HEK293 (cell line): Measurements from ENCODE around the gene MED8.
"Not testable (repeated sequence)": the region's sequence is repeated elsewhere in the genome, so short reads cannot be mapped to it uniquely, and the experiment has no call there.

Experiments used
- CTCF ChIA-PET: fragments of 350-600 bp; formaldehyde crosslinking; extraction: SDS; loops from one replicate; lab custom pipeline; 2021; ENCODE audit warnings: antibody characterized with exemption; lab: Yijun Ruan, JAX
- POLR2A ChIA-PET: fragments of 300-600 bp; formaldehyde crosslinking; extraction: SDS; loops from one replicate; lab custom pipeline; 2020; ENCODE audit warnings: antibody characterized with exemption, inconsistent platforms; lab: Yijun Ruan, JAX
- H3K27ac ChIP-seq: fragments of 200-500 bp; sonication (Bioruptor generic); 2 replicates; pipeline ENCODE4 v1.5.1; 2014; ENCODE audit warnings: low read depth, low read length, control low read depth, inconsistent platforms; ENCODE audit errors: extremely low read depth
- H3K36me3 ChIP-seq, 2 experiments: fragments of 200-500 bp in 1 of 2; sonication (Bioruptor generic) in 1 of 2; 1 replicate in 1 of 2; 2 replicates in 1 of 2; pipeline ENCODE4 v1.5.1; 2014 to 2017; ENCODE audit warnings: inconsistent platforms in 2 of 2, low read length in 2 of 2; ENCODE audit not compliant: control insufficient read depth in 2 of 2, insufficient read depth in 1 of 2
- H3K4me1 ChIP-seq: fragments of 200-500 bp; sonication (Bioruptor generic); 2 replicates; pipeline ENCODE4 v1.5.1; 2014; ENCODE audit warnings: mild to moderate bottlenecking, low read length, inconsistent platforms; ENCODE audit not compliant: control insufficient read depth, insufficient read depth
- H3K4me3 ChIP-seq: 2 replicates; pipeline ENCODE4 v1.5.1; 2011; ENCODE audit warnings: low read depth, mild to moderate bottlenecking, control low read depth, low read length, moderate library complexity
- H3K9me3 ChIP-seq: fragments of 200-500 bp; sonication (Bioruptor generic); 2 replicates; pipeline ENCODE4 v1.5.1; 2014; ENCODE audit warnings: low read depth, low read length, inconsistent platforms; ENCODE audit not compliant: control insufficient read depth, insufficient read depth
- FEZF1 ChIP-seq: fragments of 450-650 bp; formaldehyde crosslinking; IDR thresholded peaks from 2 replicates; pipeline ENCODE4 v1.5.1; 2016; ENCODE audit warnings: missing biosample characterization, missing genetic modification characterization
- HIC1 ChIP-seq: fragments of 450-650 bp; formaldehyde crosslinking; IDR thresholded peaks from 2 replicates; pipeline ENCODE4 v1.5.1; 2016; ENCODE audit warnings: missing biosample characterization, missing genetic modification characterization
- KLF7 ChIP-seq: fragments of 450-650 bp; formaldehyde crosslinking; IDR thresholded peaks from 2 replicates; pipeline ENCODE4 v1.5.1; 2016; ENCODE audit warnings: missing biosample characterization, missing genetic modification characterization, borderline replicate concordance
- MZF1 ChIP-seq: fragments of 450-650 bp; formaldehyde crosslinking; IDR thresholded peaks from 2 replicates; pipeline ENCODE4 v1.5.1; 2017; ENCODE audit warnings: missing biosample characterization, missing genetic modification characterization, borderline replicate concordance
- PRDM1 ChIP-seq: fragments of 450-650 bp; formaldehyde crosslinking; IDR thresholded peaks from 2 replicates; pipeline ENCODE4; 2016; ENCODE audit warnings: missing biosample characterization, missing genetic modification characterization
- SCRT2 ChIP-seq: fragments of 450-650 bp; formaldehyde crosslinking; IDR thresholded peaks from 2 replicates; pipeline ENCODE4 v1.5.1; 2016; ENCODE audit warnings: missing biosample characterization, missing genetic modification characterization
- TCF7L2 ChIP-seq: IDR thresholded peaks from 2 replicates; pipeline ENCODE4 v1.6.1; 2011; ENCODE audit warnings: low read depth, mild to moderate bottlenecking, inconsistent platforms, low read length, moderate library complexity, borderline replicate concordance
- WT1 ChIP-seq: fragments of 450-650 bp; formaldehyde crosslinking; IDR thresholded peaks from 2 replicates; pipeline ENCODE4 v1.5.1; 2016; ENCODE audit warnings: missing biosample characterization, missing genetic modification characterization
- ZNF133 ChIP-seq: fragments of 450-650 bp; formaldehyde crosslinking; IDR thresholded peaks from 2 replicates; pipeline ENCODE4 v1.5.1; 2016; ENCODE audit warnings: missing biosample characterization, missing genetic modification characterization
- ZNF146 ChIP-seq: fragments of 450-650 bp; formaldehyde crosslinking; IDR thresholded peaks from 2 replicates; pipeline ENCODE4 v1.5.1; 2016; ENCODE audit warnings: missing biosample characterization, missing genetic modification characterization
- ZNF214 ChIP-seq: fragments of 450-650 bp; formaldehyde crosslinking; IDR thresholded peaks from 2 replicates; pipeline ENCODE4 v1.5.1; 2017; ENCODE audit warnings: missing biosample characterization, mild to moderate bottlenecking, missing genetic modification characterization, borderline replicate concordance
- ZNF404 ChIP-seq: fragments of 450-650 bp; formaldehyde crosslinking; IDR thresholded peaks from 2 replicates; pipeline ENCODE4 v1.5.1; 2017; ENCODE audit warnings: missing biosample characterization, missing genetic modification characterization
- ZNF600 ChIP-seq: fragments of 450-650 bp; formaldehyde crosslinking; IDR thresholded peaks from 2 replicates; pipeline ENCODE4 v1.5.1; 2016; ENCODE audit warnings: missing biosample characterization, missing genetic modification characterization
- ZNF664 ChIP-seq: fragments of 450-650 bp; formaldehyde crosslinking; IDR thresholded peaks from 2 replicates; pipeline ENCODE4 v1.5.1; 2016; ENCODE audit warnings: missing biosample characterization, missing genetic modification characterization
- ZNF76 ChIP-seq: fragments of 450-650 bp; formaldehyde crosslinking; IDR thresholded peaks from 2 replicates; pipeline ENCODE4; 2016; ENCODE audit warnings: low read depth, missing biosample characterization, missing genetic modification characterization, borderline replicate concordance
- ZNF768 ChIP-seq: fragments of 450-650 bp; formaldehyde crosslinking; IDR thresholded peaks from 2 replicates; pipeline ENCODE4 v1.5.1; 2018; ENCODE audit warnings: missing biosample characterization, mild to moderate bottlenecking, missing genetic modification characterization
- ZNF837 ChIP-seq: fragments of 450-650 bp; formaldehyde crosslinking; IDR thresholded peaks from 2 replicates; pipeline ENCODE4 v1.5.1; 2016; ENCODE audit warnings: missing biosample characterization, missing genetic modification characterization
- ZXDB ChIP-seq: fragments of 450-650 bp; formaldehyde crosslinking; IDR thresholded peaks from 2 replicates; pipeline ENCODE4 v1.5.1; 2016; ENCODE audit warnings: missing biosample characterization, missing genetic modification characterization
- TF ChIP-seq, protein P1 (sequence below): fragments of 450-650 bp; formaldehyde crosslinking; IDR thresholded peaks from 2 replicates; pipeline ENCODE4 v1.5.1; 2016; ENCODE audit warnings: missing biosample characterization, missing genetic modification characterization
- TF ChIP-seq, protein P2 (sequence below): fragments of 450-650 bp; formaldehyde crosslinking; optimal IDR thresholded peaks from 2 replicates; pipeline ENCODE3; 2016; ENCODE audit warnings: missing biosample characterization, mild to moderate bottlenecking, missing genetic modification characterization
- TF ChIP-seq, protein P3 (sequence below): fragments of 450-650 bp; formaldehyde crosslinking; IDR thresholded peaks from 2 replicates; pipeline ENCODE4 v1.5.1; 2016; ENCODE audit warnings: missing biosample characterization, missing genetic modification characterization

The MED8 gene

DNA sequence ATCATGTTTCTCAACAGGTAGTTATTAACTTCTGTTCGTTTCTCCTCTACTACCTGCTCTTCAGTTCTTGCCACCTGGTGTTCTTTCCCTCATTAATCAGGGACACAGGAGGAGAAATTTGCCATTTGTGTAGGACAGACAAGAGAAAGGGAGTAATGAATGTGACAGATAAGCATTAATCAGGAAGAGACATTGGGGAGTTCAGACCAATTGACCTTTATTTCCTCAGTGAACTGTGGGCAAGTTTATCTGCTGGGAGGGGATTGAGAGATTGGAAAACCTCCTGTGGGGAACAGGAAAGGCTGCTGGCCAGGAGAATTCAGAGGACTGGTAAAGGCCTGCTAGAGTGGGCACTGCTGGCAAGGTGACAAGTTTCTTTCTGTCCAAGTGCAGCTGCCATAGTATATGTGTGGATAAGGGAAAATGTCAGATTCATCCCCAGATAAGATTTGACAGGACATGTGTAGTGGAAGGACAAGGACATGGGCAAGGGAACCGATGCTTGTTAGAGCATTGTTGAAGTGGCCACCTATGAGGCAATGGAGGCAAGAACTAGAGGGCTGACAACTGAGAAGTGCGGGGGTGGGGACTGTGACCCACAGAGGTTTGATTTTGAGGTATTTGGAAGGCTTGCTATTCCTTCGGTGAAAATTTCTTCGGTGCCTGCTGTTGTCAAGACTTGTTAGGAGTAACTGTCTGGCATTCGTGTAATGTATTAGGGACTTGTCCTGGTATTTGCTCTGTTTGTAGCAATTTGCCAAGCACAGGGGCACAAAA lies 12.7 kb upstream of the MED8 start:
- TF ChIP-seq TCF7L2 (no peak), HIC1 (tag by site-specific recombination) (no peak), SCRT2 (tag by site-specific recombination) (0 out of 2 replicates have a peak, but pooled peaks have one; percentile 14), ZNF404 (no peak), ZNF214 (no peak), MZF1 (no peak), ZNF664 (tag by site-specific recombination) (no peak), PRDM1 (0 out of 2 replicates have a peak, but pooled peaks have one; percentile 11), WT1 (tag by site-specific recombination) (no peak), ZNF600 (tag by site-specific recombination) (no peak), ZNF146 (tag by site-specific recombination) (no peak), ZNF768 (no peak)
- TF ChIP-seq, protein P1, sequence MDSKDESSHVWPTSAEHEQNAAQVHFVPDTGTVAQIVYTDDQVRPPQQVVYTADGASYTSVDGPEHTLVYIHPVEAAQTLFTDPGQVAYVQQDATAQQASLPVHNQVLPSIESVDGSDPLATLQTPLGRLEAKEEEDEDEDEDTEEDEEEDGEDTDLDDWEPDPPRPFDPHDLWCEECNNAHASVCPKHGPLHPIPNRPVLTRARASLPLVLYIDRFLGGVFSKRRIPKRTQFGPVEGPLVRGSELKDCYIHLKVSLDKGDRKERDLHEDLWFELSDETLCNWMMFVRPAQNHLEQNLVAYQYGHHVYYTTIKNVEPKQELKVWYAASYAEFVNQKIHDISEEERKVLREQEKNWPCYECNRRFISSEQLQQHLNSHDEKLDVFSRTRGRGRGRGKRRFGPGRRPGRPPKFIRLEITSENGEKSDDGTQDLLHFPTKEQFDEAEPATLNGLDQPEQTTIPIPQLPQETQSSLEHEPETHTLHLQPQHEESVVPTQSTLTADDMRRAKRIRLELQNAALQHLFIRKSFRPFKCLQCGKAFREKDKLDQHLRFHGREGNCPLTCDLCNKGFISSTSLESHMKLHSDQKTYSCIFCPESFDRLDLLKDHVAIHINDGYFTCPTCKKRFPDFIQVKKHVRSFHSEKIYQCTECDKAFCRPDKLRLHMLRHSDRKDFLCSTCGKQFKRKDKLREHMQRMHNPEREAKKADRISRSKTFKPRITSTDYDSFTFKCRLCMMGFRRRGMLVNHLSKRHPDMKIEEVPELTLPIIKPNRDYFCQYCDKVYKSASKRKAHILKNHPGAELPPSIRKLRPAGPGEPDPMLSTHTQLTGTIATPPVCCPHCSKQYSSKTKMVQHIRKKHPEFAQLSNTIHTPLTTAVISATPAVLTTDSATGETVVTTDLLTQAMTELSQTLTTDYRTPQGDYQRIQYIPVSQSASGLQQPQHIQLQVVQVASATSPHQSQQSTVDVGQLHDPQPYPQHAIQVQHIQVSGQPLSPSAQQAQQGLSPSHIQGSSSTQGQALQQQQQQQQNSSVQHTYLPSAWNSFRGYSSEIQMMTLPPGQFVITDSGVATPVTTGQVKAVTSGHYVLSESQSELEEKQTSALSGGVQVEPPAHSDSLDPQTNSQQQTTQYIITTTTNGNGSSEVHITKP (tag by site-specific recombination), result no peak
- TF ChIP-seq, protein P2, sequence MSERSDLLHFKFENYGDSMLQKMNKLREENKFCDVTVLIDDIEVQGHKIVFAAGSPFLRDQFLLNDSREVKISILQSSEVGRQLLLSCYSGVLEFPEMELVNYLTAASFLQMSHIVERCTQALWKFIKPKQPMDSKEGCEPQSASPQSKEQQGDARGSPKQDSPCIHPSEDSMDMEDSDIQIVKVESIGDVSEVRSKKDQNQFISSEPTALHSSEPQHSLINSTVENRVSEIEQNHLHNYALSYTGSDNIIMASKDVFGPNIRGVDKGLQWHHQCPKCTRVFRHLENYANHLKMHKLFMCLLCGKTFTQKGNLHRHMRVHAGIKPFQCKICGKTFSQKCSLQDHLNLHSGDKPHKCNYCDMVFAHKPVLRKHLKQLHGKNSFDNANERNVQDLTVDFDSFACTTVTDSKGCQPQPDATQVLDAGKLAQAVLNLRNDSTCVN (tag by site-specific recombination), result no peak
- no peak overlapping the region for H3K27ac ChIP-seq
- no peaks in the 10 kb centered on the region for H3K9me3 ChIP-seq
- CTCF ChIA-PET, result no interaction called here
- H3K36me3 ChIP-seq, result peaks cover 8 to 44% of the 10 kb centered on the region in 2 experiments
- no peaks in the 10 kb centered on the region for H3K4me1 ChIP-seq
- POLR2A ChIA-PET, result no interaction called here
- H3K4me3 ChIP-seq, result no peak overlapping the region

DNA sequence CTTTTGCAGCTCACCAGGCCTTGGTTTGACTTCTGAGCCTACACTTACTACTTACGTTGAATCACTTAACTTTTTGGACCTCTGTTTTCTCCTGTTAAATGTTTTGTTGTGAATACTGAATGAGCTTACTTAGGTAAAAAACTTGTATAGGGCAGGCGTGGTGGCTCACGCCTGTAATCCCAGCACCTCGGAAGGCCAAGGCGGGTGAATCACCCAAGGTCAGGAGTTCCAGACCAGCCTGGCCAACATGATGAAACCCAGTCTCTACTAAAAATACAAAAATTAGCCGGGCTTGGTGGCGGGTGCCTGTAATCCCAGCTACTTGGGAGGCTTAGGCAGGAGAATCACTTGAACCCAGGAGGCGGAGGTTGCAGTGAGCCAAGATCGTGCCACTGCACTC lies 10.8 kb upstream of the MED8 start:
- not testable (repeated sequence) for H3K27ac ChIP-seq, H3K4me3 ChIP-seq, H3K9me3 ChIP-seq
- Histone ChIP-seq H3K36me3 (peaks cover 6 to 26% of the 10 kb centered on the region in 2 experiments), H3K4me1 (peaks cover 10% of the 10 kb centered on the region)
- POLR2A ChIA-PET, result interaction anchor here (0.6 kb wide), 1 partner anchor 8 kb away, joined by 8 read pairs; no protein-coding TSS in a partner anchor
- CTCF ChIA-PET, result interaction anchor here (0.7 to 1.5 kb wide), 2 partner anchors 12 to 635 kb away, joined by 3 to 4 read pairs; no protein-coding TSS in a partner anchor

DNA sequence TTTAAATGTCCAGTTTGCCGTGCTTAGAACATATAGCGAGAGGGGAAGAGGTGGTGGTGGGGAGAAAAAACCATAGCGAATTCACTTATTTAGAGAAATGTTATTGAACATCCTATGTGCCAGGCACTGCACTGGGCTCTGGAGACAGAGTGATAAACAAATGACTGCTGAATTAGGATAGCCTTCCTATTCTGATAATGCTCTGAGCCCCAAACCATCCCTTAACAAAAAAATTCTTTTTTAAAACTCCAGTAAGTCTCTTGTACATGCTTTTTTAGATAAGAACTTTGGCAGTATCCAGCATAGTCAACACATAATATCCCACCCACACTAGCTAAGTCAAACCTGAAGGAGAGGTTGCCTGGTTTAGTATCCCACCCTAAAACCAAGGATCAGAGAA lies 8.6 kb upstream of the MED8 start:
- CTCF ChIA-PET, result interaction anchor here (0.6 to 1.9 kb wide), 2 partner anchors 17 to 322 kb away, joined by 3 to 8 read pairs; no protein-coding TSS in a partner anchor
- peaks cover 0 to 5% of the 10 kb centered on the region in 2 experiments for H3K36me3 ChIP-seq
- no peak overlapping the region for H3K27ac ChIP-seq
- no peak for TF ChIP-seq ZNF76
- no peak for TF ChIP-seq FEZF1 (tag by site-specific recombination)
- TF ChIP-seq ZNF133 (tag by site-specific recombination), result no peak
- no peak for TF ChIP-seq ZNF837 (tag by site-specific recombination)
- TF ChIP-seq, protein P3, sequence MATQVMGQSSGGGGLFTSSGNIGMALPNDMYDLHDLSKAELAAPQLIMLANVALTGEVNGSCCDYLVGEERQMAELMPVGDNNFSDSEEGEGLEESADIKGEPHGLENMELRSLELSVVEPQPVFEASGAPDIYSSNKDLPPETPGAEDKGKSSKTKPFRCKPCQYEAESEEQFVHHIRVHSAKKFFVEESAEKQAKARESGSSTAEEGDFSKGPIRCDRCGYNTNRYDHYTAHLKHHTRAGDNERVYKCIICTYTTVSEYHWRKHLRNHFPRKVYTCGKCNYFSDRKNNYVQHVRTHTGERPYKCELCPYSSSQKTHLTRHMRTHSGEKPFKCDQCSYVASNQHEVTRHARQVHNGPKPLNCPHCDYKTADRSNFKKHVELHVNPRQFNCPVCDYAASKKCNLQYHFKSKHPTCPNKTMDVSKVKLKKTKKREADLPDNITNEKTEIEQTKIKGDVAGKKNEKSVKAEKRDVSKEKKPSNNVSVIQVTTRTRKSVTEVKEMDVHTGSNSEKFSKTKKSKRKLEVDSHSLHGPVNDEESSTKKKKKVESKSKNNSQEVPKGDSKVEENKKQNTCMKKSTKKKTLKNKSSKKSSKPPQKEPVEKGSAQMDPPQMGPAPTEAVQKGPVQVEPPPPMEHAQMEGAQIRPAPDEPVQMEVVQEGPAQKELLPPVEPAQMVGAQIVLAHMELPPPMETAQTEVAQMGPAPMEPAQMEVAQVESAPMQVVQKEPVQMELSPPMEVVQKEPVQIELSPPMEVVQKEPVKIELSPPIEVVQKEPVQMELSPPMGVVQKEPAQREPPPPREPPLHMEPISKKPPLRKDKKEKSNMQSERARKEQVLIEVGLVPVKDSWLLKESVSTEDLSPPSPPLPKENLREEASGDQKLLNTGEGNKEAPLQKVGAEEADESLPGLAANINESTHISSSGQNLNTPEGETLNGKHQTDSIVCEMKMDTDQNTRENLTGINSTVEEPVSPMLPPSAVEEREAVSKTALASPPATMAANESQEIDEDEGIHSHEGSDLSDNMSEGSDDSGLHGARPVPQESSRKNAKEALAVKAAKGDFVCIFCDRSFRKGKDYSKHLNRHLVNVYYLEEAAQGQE, result no peak
- TF ChIP-seq KLF7 (tag by site-specific recombination), result no peak
- TF ChIP-seq ZXDB (tag by site-specific recombination), result no peak

More for the DNA sequence above, 8.6 kb upstream of the MED8 start:
- no peak overlapping the region for H3K4me3 ChIP-seq
- no peaks in the 10 kb centered on the region for H3K9me3 ChIP-seq
- POLR2A ChIA-PET, result no interaction called here
- peaks cover 11% of the 10 kb centered on the region for H3K4me1 ChIP-seq
